Measurements from ENCODE around the gene MYH11. TPM values are rescaled to one million over a fixed set of nuclear protein-coding genes. Genes with fewer than 3 reads are reported as not detected.

Gene MYH11
- total and polyA plus RNA-seq, 2 of the 13 experiments (the other 11 are each of a cell fraction or from before 2014, with no cell fraction given), result not detected

DNA sequence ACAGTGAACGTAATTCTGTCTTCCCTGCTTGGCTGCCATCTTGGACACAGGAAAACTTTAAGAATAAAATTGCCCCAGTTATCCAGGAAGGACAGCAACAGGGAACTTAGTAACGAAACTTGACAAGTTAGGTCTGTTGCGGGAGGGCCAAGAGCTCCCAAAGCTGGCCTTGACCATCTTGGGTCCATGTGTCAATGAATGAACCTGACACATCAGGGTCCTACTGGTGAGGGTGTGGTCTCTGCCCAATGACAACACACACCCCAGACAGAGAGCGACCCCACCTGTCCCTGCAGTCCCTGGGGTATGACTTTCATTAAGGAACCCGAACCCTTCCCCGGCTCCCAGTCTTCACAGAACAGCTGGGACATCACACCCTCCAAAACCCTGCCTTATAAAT, 110.5 kb downstream of the MYH11 start:
- H3K27me3 ChIP-seq (ENCODE audit: control insufficient read depth in 1 of 2, insufficient read depth in 2 of 2, low read length in 2 of 2), result peaks cover under 1 to 1% of the 10 kb centered on the region in 2 experiments; a peak in 3 of 5 replicates
- ChIA-PET CTCF (ENCODE audit: low intra/inter-chr PET ratio, low total read pairs) (no interaction called here), POLR2A (no interaction called here)
- H3K4me2 ChIP-seq (ENCODE audit: low read depth, low read length), result no peak overlapping the region
- H3K9ac ChIP-seq (ENCODE audit: insufficient read depth, low read depth, low read length), result no peak overlapping the region
- DNase-seq (ENCODE audit: low spot score), result no peak
- H2AFZ ChIP-seq (ENCODE audit: low read length), result no peak overlapping the region
- no peak for FAIRE-seq
- no peaks in the 10 kb centered on the region for H4K20me1 ChIP-seq (ENCODE audit: insufficient read depth, low read length)
- no peaks in the 10 kb centered on the region for H3K36me3 ChIP-seq (replicated peaks in 1 of 2; ENCODE audit: control insufficient read depth in 1 of 2, insufficient read depth in 2 of 2, low read length in 2 of 2)
- TF ChIP-seq DNMT3B (CRISPR knock-in tag; conservative IDR thresholded peaks at IDR 0.05), result no peak
- TF ChIP-seq TBP (CRISPR knock-in tag; IDR thresholded peaks at IDR 0.05), result no peak
- TF ChIP-seq NCOA1 (CRISPR knock-in tag; IDR thresholded peaks at IDR 0.05), result no peak
- TF ChIP-seq RXRB (CRISPR knock-in tag; IDR thresholded peaks at IDR 0.05; ENCODE audit: borderline replicate concordance), result no peak
- no peak for TF ChIP-seq DPF2 (CRISPR knock-in tag; IDR thresholded peaks at IDR 0.05; ENCODE audit: borderline replicate concordance, low read depth)
- TF ChIP-seq ZNF678 (CRISPR knock-in tag; IDR thresholded peaks at IDR 0.05), result no peak
- TF ChIP-seq CHD4 (IDR thresholded peaks at IDR 0.05; ENCODE audit: borderline replicate concordance, low read length), result no peak
- TF ChIP-seq CCDC6 (CRISPR knock-in tag; IDR thresholded peaks at IDR 0.05), result no peak
- TF ChIP-seq NFYC (CRISPR knock-in tag; IDR thresholded peaks at IDR 0.05), result no peak
- TF ChIP-seq, protein P1, sequence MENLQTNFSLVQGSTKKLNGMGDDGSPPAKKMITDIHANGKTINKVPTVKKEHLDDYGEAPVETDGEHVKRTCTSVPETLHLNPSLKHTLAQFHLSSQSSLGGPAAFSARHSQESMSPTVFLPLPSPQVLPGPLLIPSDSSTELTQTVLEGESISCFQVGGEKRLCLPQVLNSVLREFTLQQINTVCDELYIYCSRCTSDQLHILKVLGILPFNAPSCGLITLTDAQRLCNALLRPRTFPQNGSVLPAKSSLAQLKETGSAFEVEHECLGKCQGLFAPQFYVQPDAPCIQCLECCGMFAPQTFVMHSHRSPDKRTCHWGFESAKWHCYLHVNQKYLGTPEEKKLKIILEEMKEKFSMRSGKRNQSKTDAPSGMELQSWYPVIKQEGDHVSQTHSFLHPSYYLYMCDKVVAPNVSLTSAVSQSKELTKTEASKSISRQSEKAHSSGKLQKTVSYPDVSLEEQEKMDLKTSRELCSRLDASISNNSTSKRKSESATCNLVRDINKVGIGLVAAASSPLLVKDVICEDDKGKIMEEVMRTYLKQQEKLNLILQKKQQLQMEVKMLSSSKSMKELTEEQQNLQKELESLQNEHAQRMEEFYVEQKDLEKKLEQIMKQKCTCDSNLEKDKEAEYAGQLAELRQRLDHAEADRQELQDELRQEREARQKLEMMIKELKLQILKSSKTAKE (CRISPR knock-in tag; IDR thresholded peaks at IDR 0.05; ENCODE audit: borderline replicate concordance), result no peak
- TF ChIP-seq MXD4 (CRISPR knock-in tag; IDR thresholded peaks at IDR 0.05), result no peak
- TF ChIP-seq CENPBD1 (CRISPR knock-in tag; IDR thresholded peaks at IDR 0.05; ENCODE audit: borderline replicate concordance, low read depth), result no peak
- TF ChIP-seq BCL6 (CRISPR knock-in tag; IDR thresholded peaks at IDR 0.05), result no peak
- TF ChIP-seq ZNF773 (CRISPR knock-in tag; IDR thresholded peaks at IDR 0.05; ENCODE audit: borderline replicate concordance), result no peak
- TF ChIP-seq NFKB2 (CRISPR knock-in tag; IDR thresholded peaks at IDR 0.05; ENCODE audit: borderline replicate concordance), result no peak
- no peak for TF ChIP-seq ZNF710 (CRISPR knock-in tag; IDR thresholded peaks at IDR 0.05; ENCODE audit: borderline replicate concordance)
- TF ChIP-seq HNRNPH1 (optimal IDR thresholded peaks at IDR 0.05; ENCODE audit: low read depth, low read length), result no peak
- BruUV-seq (replicated peaks), result no TSS peak
- no peaks in the 10 kb centered on the region for H3K79me2 ChIP-seq (ENCODE audit: insufficient read depth, low read length)
- peaks cover 16% of the 10 kb centered on the region for H3K4me1 ChIP-seq (ENCODE audit: insufficient read depth, low read length)
- in situ Hi-C loops (cut with HindIII; ENCODE audit: extremely low pct_ligation_motif_present, low pct_unique_long_range_greater_than_20kb), result no loop called here
- intact Hi-C loops (cut with micrococcal nuclease; ENCODE audit: unreplicated experiment), result no loop called here
- no peak for ATAC-seq
- no peak overlapping the region for H3K4me3 ChIP-seq (replicated peaks in 1 of 3; ENCODE audit: insufficient read depth in 1 of 3, low read depth in 2 of 3, low read length in 3 of 3)
- 58% methylated on average over 6 of the region's 6 CpGs for WGBS (ENCODE audit: low lambda C conversion rate)
- no peak overlapping the region for H3K27ac ChIP-seq (ENCODE audit: extremely low read length, insufficient read depth, low read length)
- no peaks in the 10 kb centered on the region for H3K9me3 ChIP-seq (ENCODE audit: low read length)

Measured in HepG2 (cell line).